Keratinocyte (primary cell): Measurements from ENCODE around the gene UCN3.

ENCODE experiments used
- EZH2 ChIP-seq: IDR thresholded peaks from one replicate; pipeline ENCODE4 v1.6.1; 2012; ENCODE audit warnings: inconsistent platforms, mild to moderate bottlenecking, low read length, moderate library complexity
- TF ChIP-seq, protein P1 (sequence below), 3 experiments: IDR thresholded peaks in 1 of 3; conservative IDR thresholded peaks in 1 of 3; optimal IDR thresholded peaks in 1 of 3; 2 replicates in 2 of 3; 3 replicates in 1 of 3; pipeline versions ENCODE3 to v1.5.1; 2011; ENCODE audit warnings: low read length in 3 of 3, mild to moderate bottlenecking in 3 of 3, moderate library complexity in 2 of 3, control low read depth in 1 of 3, inconsistent platforms in 1 of 3; ENCODE audit not compliant: insufficient read depth in 2 of 3; ENCODE audit errors: extremely low read depth in 1 of 3

DNA sequence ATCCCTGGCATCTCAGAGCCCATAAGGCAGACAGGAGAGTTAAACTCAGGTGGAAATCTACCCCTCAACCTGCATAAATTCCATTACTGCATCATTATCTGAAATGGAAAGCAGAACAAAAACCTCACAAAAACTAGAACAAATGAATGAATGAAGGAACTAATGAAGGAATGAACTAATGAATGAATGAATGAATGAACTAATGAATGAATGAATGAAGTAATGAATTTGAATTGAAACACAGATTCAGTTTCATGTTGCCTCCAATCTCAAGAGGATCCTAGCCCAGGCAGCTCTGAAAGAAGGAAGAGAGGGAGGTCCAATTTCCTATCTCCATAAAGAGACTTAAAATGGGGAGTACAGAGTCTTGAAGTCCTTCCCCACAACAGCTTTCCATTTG is 1.9 kb upstream of the UCN3 start:
- TF ChIP-seq, protein P1, sequence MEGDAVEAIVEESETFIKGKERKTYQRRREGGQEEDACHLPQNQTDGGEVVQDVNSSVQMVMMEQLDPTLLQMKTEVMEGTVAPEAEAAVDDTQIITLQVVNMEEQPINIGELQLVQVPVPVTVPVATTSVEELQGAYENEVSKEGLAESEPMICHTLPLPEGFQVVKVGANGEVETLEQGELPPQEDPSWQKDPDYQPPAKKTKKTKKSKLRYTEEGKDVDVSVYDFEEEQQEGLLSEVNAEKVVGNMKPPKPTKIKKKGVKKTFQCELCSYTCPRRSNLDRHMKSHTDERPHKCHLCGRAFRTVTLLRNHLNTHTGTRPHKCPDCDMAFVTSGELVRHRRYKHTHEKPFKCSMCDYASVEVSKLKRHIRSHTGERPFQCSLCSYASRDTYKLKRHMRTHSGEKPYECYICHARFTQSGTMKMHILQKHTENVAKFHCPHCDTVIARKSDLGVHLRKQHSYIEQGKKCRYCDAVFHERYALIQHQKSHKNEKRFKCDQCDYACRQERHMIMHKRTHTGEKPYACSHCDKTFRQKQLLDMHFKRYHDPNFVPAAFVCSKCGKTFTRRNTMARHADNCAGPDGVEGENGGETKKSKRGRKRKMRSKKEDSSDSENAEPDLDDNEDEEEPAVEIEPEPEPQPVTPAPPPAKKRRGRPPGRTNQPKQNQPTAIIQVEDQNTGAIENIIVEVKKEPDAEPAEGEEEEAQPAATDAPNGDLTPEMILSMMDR (optimal IDR thresholded peaks at IDR 0.05 in 1 of 3, IDR thresholded peaks at IDR 0.05 in 1 of 3, conservative IDR thresholded peaks at IDR 0.05 in 1 of 3; ENCODE audit: extremely low read depth in 1 of 3, insufficient read depth in 2 of 3, low read length in 3 of 3): no peak
- no peak for TF ChIP-seq EZH2
